ENCODE data around the gene FBN3.

GRCh38 chr19:8180018-8180417 is 30.6 kb upstream of the FBN3 start:
- TF ChIP-seq ZNF274 (IDR thresholded peaks at IDR 0.05; ENCODE audit: low read depth, low read length): no peak
- no peak for TF ChIP-seq YY1 (IDR thresholded peaks at IDR 0.05; ENCODE audit: insufficient read depth, insufficient read length)
- TF ChIP-seq SUZ12 (IDR thresholded peaks at IDR 0.05; ENCODE audit: extremely low read depth, insufficient read depth, insufficient read length): no peak

All from NT2/D1 (cell line).